HS-5 (cell line): ENCODE measurements around the gene DHRS3.

ENCODE experiments used
- DNase-seq: peaks from one replicate; pipeline ENCODE4 v3.0.0-alpha.2; 2012; ENCODE audit warnings: low read depth

DHRS3 gene

DNA sequence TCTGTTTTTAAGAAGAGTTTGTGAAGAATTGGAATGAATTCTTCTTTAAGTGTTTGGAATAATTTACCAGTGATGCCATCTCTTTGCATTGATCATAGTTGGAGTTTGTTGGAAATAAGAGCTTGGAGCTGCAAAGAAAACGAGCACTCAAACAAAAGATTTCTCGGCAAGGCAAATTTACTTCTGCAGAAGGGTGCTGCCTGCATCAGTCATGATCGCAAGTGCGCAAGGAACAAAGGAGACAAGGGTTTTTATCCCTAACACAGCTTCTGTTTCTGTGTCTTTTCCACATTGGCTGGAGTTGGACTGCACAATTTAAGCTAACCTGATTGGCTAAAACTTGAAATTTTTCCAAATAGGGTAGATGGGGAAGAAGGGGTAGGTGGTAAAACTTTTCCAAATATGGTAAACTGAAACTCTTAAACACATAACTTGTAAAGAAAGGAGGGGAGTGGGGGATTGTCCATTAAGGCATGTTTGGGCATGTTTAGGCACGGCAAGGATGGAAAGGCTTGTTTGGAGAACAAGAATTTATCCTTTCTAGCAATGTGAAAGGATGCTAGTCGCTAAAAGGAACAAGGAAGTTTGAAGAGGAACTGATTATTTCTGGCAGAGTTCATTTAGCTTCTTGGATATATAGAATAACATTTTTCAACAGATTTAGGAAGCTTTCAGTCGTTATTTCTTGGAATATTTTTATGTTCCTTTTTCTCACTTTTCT, 22.4 kb upstream of the DHRS3 start:
- no peak for DNase-seq

DNA sequence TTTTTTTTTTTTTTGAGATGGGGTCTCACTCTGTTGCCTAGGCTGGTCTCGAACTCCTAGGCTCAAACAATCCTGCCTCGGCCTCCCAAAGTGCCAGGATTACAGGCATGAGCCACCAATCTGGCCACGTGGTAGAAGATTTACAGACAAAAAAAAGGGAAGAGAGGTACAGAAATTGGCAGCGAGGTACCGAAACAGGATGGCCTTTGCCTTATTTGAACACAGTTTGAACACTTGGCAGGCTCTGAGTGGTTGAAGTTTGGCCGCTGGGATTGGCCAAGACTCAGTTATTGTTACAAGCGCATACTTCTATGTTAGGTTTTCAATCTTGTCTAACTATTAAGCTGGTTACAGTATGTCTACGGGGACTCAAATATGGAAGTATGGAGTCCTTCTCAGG, 19.7 kb upstream of the DHRS3 start:
- no peak for DNase-seq

DNA sequence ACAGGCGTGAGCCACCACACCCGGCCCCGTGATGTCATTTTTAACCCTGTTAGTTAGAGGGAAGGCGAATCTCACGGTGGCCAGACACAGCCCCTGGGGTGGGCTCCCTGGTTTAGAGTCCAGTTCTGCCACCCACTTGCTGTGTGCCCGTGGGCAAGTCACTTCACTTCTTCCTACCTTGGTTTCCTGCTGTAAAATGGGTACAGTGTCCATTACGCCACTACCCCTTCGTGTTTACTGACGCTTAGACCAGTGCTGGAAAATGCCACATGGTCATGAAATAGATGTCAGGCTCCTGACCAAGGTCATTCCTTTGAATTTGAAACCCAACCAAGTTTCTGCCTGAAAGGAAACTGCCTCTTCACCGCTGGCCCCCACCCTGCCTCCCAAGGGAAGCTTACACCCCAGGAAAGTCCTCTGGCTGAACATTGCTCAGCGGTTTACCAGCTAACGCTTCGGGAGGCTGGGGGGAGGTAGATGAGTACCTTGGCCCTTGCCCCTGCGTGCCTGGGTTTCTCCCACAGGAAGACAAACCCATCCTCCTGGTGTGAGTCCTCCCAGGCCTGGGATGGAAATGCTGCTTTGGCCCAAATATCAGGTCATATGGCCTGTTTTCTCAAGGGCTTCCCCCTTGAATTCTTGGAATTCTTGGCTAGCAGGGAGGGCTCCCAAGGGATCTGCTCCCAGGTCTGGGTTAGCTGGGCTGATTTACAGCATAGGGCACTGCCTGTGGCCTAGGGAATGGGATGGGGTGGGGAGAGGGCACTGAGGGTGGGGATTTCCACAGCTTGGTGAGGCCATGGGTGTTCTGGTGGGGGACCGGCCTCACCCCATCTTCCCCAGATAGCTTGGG, 18.3 kb upstream of the DHRS3 start:
- DNase-seq, result peak; percentile 82

DNA sequence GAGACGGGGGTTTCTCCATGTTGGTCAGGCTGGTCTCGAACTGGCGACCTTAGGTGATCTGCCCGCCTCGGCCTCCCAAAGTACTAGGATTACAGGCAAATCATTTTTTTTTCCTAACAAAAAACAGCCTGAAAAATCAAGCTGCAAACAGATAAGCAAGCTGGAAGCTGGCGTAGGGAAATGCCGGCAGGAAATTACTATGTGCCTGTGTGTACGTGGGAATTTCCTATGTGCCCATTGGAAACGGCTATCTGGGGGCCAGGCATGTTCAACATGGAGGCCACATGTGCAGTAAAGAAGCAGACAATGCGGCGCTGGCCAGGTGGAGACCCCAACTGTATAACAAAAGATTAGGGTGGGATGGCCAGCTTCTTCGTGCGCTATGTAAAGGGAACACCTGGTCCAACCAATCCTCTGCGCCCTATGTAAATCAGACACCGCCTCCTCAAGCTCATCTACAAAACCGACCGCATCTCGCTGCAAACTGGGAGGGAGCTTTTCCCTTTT, 16.7 kb upstream of the DHRS3 start:
- DNase-seq, result no peak

DNA sequence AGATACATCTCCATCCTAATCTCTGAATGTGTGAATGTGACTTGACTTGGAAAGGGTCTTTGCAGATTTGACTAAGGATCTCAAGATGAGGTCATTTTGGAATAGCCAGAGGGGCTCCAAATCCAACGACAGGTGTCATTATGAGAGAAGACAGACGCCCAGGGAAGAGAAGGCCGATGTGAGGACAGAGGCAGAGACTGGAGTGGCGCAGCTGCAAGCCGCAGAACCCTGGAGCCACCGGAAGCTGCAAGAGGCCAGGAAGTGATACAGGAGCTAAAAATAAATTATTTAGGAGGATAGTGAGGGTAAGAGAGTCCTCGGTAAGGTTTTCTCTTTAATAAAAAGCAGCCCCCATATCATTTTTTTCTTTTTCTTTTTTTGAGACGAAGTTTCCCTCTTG, 16.1 kb upstream of the DHRS3 start:
- DNase-seq, result no peak

DNA sequence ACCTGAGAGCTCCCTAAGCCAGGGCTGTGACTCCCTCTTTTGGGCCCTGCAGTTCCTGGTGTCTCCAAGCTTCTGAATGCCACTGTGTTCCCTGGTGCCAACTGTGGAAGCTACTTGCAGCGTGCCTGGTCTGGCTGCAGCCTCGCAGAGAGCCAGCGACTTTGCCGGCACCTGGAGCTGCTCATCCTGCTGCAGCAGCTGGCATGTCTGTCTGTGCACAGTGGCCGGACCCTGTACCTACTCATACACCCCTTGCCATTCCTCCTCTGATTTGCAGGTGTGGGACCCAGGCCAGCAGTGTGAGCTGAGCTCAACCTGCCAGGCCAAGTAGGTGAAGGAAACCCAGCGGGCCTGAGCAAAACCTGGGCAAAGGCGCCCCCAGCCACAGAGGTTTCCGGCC, 13.6 kb upstream of the DHRS3 start:
- DNase-seq, result no peak

DNA sequence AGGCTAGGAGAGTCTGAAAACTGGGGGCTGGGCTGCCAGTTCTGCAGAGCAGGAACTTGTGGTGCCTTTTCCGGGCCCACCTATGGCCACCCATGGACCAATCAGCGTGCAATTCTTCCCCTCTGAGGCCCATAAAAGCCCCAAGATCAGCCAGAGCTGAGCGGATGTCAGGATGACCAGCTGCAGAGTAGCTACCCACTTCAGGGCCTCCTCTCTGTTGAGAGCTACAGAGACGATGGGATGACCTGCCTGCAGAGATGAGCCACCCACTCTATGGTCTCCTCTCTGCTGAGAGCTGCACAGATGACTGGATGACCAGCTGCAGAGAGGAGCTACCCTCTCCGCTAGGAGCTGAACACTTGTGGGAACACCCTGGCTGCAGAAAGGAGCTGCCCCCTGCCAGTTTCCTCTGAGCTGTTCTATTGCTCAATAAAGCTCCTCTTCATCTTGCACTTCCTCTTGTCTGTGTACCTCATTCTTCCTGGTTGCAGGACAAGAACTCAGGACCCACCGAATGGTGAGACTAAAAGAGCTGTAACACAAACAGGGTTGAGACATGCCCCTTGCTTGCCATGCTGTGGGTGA, 13.0 kb upstream of the DHRS3 start:
- DNase-seq, result no peak

DNA sequence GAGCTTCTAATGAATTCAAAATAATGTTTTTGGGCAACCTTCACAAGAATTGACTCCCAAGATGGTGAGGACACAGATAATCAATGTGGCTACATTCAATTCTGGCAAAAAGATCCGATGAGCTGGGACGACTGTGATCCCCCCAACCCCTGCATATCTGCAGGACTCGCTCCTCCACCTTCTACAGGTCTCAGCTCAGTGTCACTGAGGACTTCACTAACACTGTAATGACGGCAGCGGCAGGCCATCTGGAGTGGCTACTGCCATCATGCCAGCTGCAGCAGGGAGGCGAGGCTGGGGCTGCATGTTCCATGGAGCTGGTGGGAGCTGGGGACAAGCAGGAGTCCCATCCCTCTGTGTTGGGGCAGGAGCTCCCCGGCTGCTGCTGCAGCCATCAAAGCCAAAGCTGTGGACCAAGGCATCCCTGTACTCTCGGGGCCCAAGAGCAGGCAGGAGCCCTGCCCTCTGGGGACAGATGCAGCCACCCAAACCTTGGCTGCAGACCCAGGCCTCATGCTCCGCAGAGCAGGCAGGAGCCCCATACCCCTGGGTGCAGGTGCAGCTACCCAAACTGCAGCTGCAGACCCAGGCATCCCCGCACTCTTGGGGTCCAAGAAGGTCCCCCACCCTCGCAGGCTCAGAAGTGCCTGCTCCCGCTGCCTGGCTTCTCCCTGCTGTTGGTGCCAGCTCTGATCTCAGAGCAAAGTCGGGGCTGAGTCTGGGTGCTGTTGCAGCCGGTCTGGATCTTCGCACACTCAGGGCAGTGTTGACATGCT, 12.2 kb upstream of the DHRS3 start:
- DNase-seq, result no peak

DNA sequence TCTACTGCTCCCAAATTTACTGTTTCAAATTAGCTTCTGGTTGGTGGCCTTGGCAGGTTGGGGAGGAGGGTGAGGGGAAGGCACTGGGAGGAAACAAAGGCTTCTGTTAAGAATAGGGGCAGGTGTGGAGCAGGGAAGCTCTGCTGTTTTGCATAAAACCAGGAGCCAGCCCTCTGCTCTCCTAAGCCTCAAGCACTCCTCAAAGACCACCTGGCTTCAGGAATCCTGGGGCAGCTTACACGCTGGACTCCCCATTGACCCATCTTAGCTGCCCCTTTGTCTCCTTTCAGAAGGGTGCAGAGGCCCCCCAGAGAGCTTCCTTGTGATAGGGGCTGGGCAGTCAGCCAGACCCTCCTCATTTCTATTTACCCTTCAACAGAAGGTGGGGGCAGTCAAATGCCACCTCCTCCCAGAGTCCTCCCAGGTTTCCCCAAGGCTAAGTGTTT, 11.5 kb upstream of the DHRS3 start:
- DNase-seq, result no peak

DNA sequence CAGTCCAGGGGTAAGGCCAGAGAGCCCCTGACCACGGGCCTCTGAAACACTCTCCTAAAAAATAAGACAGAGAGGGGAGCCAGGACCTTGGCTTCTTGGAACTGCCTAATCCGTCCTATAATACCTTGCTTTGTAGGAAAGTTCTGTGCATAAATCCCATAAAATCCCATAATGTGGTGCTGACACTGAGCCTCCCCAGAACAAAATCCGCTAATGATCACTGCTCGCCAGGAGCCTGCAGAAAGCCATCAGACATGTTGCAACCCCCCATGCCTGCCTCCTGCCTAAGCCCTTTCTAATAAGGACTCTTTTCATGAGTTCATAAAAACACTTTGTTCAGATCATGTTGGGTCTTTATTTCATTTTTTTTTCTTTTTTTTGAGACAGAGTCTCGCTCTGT, 9.3 kb upstream of the DHRS3 start:
- DNase-seq, result no peak

DNA sequence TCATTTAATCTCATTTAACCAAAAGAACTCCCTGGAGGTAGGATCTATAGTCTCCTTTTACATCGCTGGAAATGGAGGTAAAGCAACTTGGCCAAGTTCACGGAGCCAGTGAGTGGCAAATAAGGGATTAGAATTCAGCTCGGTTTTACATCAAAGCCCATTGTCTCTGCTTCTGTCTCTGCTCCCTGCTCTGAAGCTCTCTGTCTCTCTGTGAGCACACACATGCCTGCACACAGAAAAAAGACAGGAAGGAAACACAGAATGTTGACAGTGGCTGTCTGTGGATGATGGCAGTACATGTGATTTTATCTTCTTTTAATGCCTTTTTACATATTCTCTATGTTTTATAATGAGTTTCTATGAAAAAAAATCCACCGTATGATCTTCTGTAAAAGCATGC, 8.9 kb upstream of the DHRS3 start:
- no peak for DNase-seq

DNA sequence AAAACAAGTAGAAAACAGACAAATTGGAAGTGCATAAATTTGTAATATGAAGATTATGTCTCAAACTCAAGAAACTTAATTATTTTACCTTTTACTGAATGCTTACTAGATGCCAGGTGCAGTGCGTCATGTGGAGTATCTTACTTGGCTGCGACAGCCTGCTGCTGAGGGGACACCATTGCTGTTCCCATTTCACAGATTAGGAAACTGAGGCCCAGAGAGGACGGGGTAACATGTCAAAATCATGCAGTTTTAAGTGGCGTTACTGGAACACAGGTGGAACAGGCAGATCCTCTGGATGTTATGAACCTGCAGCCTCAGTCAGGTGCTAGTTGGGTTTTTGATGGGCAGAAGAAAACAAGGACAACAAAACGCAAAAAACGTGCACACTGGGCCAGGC, 7.3 kb upstream of the DHRS3 start:
- DNase-seq, result no peak

DNA sequence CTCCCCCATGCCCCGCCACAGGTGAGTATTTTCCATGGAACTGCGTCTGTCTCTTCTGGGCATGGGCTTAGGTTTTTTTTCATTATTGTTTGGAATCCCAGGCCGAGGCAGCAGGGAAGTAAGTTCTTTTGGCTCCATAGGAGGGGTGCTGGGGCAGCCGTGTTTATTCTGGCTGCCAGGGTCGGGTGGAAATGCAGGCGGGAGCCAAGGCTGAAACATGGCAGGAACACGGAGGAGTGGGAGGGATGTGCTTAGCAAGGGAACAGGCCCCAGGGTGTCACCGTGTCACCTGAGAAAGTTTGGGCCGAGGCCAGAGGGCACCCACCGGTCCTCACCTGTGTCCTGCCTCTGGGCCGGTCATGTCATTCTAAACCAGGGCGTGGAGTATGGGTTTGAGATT, 4.5 kb upstream of the DHRS3 start:
- no peak for DNase-seq

DNA sequence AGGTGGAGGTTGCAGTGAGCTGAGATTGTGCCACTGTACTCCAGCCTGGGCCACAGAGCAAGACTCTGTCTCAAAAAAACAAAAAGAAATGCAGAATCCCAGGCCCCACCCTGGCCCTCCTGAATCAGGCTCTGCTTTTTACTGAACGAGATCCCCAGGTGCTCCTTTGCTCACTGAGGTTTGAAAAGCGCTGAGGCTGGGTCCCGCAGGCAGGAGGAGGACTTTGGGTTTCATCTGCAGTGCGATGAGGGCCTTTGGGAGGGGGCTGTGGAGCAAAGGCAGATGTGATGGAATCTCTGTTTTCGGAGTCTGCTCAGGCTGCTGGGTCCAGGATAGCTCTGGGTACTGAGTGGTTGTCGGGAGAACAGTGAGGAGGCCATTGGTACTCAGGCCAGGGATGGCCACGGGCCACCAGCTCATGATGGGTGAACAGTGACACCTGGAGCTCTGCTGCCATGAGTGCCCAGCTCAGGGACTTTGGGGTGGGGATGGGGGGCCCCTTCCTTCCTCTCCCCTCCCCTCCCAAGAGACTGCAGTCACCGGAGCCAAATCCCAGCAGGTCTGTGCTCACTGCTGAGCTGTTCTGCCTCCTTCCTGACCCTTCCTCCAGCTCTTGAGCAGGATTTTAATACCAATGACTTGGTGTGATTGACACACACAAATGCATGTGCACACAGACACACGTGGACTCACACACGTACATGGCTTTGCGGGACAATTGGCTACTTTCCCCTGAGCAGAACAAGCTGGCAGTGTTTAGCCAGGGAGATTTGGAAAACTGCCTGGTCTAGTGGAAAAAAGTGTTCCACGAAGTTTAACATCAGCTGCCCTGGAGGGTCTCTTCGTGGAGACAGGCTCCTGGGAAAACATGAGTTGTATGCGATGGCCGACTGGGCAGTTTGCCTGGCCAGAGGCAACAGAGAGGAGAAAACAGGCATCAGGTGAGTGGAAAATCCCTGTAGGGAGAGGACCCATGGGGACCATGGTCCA, 3.6 kb upstream of the DHRS3 start:
- no peak for DNase-seq

DNA sequence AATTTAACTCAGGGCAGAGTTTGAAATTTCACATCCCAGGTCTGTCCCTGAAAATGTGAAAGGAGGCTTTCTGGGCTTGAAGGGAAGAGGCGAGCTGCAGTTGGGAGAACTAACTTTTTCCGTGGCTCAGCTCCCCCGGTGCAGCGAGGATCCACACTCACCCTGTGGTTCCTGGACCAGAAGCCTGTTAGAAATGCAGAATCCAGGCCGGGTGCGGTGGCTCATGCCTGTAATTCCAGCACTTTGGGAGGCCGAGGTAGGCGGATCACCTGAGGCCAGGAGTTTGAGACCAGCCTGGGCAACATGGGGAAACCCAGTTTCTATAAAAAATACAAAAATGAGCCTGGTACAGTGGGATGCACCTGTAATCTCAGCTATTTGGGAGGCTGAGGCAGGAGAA, 2.9 kb upstream of the DHRS3 start:
- DNase-seq, result no peak

DNA sequence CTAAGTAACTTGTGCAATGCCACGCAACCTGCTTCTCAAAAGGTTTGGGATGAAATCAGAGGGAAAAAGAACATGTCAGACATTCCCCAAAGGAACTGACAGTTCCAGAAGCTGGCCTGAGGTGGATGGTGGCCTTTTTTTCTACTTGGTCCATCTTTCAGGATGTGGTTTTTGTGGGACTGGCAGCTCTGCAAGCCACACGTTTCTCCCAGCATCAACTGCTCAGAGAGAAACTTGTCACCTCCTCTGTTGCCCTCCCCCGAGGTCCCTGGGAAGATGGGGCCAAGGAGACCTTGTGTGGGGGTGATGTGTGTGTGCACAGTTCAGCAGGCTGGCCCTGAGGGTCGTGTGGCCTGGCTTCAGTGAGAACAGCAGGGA, 2.5 kb upstream of the DHRS3 start:
- DNase-seq, result no peak

DNA sequence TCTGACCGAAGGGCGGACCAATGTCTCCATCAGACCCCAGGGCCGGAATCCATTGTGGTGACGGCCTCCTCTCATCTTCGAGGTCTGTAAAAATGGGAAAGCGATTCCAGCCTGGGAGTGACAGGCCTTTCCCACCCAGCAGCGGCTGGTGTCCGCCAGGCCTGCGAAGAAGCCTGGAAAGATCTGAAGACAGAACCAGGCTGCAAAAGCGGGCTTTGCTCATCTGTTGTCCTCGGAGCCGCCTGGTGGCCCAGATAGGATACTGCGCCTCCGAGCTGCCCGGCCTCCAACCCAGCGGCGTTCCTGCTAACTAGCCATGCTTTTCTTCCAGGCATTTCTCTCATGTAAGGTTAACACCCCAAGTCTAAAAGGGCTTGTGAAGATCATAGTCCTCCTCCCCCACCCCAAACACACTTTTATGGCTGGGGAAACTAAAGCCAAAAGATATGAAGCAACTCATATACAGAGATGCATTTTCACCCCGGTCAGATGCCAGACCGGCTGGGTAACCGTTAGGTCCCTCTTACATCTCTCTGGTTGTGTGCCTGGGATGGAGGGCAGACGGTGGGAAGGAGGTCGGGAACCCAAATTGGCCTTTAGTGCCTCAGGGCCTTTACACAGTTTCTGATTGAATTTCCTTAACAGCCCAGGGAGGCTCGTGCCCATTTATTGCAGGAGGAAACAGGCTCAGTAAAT, 1.9 kb upstream of the DHRS3 start:
- DNase-seq, result no peak

DNA sequence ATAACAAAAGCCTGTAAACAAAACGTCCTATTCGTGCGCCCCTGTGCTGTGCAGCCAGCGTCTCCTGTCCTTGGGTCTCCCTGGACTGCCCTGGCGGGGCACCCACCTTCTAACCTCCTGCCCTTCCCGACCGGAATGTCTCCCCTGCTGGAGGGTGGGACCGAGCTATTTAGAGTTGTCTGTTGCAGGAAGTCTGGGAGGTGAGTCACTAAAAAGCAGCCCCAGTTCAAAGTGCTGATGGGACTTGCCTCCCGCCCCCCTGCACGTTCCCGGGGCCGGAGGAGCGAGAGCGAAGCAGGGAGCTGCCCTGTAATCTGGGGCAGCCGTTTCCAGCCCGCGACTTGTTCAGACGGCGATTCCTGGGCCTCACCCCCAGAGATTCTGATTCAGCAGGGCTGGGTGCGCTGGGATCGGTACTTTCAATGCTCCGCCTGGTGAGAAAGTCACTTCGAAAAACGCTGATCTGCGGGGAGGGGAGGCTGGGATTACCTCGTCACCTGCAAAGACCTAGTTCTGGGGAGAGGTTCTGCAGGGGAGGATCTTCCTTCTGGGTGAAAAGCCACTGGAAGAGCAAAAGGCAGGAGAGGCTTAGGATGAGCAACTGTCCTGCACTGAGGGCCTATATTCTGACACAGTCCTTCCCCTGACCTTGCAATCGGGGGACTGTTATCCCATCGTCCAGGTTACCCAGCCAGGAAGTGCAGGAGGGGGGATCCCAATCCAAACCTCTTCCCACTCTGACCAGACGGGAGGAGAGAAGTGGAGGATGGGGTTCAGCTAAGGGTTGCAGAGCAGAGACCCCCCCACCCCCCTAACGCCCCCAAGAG, 1.2 kb upstream of the DHRS3 start:
- no peak for DNase-seq

DNA sequence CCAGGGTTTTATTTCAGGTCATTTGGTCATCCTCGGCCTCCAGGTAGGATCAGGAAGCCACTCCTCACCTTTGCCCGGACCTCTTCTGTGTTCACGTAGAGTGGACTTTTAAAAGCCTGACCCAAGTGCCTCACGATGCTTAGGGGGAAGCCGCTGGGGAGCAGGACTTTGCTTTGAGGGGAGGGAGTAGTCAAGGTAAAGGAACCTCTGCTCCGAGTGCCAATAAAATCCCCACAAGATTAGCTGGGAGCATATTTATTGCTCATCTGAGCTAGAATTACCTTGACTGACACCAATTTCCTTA, 603 bp upstream of the DHRS3 start:
- DNase-seq, result no peak

DNA sequence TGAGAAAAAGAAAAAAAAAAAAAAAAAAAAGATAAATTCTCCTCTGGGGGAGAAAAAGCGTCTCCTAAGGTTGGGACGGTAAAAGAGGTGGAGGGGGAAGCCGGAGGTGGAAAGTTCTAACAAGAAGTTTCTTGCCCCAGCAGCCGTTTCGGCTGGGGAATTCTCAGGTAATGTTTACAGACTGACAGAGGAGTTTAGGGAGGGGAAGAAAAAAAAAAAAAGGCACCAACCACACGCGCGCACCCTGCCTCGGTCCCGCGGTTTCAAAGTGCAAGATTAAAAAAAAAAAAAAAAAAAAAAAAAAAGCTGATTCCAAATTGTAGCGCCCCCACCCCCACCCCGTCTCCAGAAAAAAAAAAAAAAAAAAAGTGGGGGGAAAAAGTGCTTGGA, 504 bp downstream of the DHRS3 start:
- no peak for DNase-seq
